Jurkat, Clone E6-1 (cell line): ENCODE data around the gene CREB5.
"Not testable (repeated sequence)": the region's sequence is repeated elsewhere in the genome, so short reads cannot be mapped to it uniquely, and the experiment has no call there.

Source experiments
- DNase-seq: peaks from one replicate; pipeline ENCODE4 v3.0.0-alpha.2; 2011; ENCODE audit warnings: low read depth, low spot score
- H3K4me3 ChIP-seq: 2 replicates; pipeline ENCODE4 v1.5.1; 2011; ENCODE audit warnings: mild to moderate bottlenecking, low read length, control low read depth, moderate library complexity

Gene CREB5

GRCh38 chr7:28800150-28800549 is 387.8 kb downstream of the CREB5 start:
- no peak for DNase-seq

DNA sequence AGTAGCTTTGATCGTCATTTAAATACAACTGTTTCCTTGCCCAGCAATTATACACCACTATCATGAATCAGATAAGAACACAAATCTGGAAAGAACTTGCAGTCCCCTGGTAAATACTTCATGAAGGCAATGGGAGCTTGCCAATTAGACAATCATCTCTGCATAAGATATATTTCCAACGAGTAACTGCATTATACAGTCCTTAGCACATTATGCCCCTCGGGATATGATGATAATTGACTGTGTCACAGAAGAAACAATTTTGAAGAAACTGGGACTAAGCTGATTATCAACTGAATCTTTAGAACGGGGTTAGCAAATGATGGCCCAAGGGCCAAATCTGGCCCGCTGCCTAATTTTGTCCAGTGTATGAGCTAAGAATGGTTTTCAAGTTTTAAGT is 390.1 kb downstream of the CREB5 start:
- no peak for DNase-seq
- no peak overlapping the region for H3K4me3 ChIP-seq

More at GRCh38 chr7:28800150-28800549, 387.8 kb downstream of the CREB5 start:
- H3K4me3 ChIP-seq = no peak overlapping the region

- DNase-seq = no peak
- no peak overlapping the region for H3K4me3 ChIP-seq
These were observed 391.8 kb downstream of the CREB5 start for GRCh38 chr7:28804157-28804556.

- no peak for DNase-seq
- H3K4me3 ChIP-seq = no peak overlapping the region
These were observed 392.7 kb downstream of the CREB5 start for GRCh38 chr7:28804990-28805389.

DNA sequence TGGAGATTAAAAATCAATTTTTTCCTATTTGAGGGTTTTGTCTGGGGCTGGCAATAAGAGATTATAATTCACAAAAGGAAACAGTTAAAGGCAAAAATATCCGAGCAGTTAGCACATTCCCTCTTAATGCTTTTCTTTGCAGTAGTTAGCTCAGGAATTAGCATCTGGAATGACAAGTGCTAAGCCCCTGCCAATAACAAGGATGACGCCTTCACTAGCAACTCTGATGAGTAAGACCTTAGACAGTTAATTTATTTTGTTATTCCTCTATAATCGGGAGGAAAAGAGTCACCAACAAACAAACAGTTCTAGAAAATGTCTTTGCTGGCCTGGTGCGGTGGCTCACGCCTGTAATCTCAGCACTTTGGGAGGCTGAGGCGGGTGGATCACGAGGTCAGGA is 394.5 kb downstream of the CREB5 start:
- no peak for DNase-seq
- no peak overlapping the region for H3K4me3 ChIP-seq

GRCh38 chr7:28807396-28807994 is 395.2 kb downstream of the CREB5 start:
- H3K4me3 ChIP-seq = no peak overlapping the region
- no peak for DNase-seq

DNA sequence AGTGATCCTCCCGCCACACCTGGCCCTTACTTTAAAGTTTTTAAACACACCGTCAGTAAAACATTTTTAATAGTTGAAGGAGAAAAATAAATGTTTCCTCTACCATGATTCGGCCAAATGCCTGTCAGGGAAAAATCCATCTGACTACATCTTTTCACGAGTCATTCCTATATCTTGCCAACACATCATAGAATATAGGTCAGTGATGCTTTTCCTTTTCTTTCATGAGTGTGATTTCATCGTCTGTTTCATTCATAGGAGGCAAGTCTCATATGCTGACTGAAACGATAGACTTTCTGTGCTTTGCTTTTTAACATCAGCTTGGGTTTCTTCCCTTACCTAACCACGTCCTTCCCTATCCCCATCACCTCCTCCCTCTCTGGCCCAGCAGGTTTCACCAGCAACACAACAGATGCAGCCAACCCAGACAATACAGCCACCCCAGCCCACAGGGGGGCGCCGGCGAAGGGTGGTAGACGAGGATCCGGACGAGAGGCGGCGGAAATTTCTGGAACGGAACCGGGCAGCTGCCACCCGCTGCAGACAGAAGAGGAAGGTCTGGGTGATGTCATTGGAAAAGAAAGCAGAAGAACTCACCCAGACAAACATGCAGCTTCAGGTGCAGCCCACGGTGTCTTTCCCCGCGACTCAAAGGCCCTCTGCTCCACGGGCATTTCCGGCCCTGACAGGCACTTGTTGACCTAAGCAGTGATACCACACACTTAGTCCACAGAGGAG is 396.6 kb downstream of the CREB5 start:
- no peak for DNase-seq
- no peak overlapping the region for H3K4me3 ChIP-seq

DNA sequence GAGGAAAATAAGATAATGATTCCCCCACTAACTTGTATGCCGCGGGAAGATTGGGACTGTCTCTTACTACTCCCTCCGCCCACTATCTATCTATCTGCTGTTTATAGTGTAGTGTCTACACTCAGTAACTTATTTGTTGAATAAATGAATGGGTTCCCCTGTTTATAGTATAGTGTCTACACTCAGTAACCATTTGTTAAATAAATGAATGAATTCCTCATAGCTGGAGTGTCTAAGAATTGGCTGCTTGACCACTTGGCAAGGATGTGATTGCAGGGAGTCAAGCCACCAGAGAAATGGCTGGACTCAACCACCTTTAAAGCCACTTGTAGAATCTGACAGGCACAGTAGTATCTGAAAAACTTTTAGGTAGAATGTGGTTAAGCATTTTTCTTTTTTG is 398.7 kb downstream of the CREB5 start:
- DNase-seq = no peak
- H3K4me3 ChIP-seq = no peak overlapping the region

DNA sequence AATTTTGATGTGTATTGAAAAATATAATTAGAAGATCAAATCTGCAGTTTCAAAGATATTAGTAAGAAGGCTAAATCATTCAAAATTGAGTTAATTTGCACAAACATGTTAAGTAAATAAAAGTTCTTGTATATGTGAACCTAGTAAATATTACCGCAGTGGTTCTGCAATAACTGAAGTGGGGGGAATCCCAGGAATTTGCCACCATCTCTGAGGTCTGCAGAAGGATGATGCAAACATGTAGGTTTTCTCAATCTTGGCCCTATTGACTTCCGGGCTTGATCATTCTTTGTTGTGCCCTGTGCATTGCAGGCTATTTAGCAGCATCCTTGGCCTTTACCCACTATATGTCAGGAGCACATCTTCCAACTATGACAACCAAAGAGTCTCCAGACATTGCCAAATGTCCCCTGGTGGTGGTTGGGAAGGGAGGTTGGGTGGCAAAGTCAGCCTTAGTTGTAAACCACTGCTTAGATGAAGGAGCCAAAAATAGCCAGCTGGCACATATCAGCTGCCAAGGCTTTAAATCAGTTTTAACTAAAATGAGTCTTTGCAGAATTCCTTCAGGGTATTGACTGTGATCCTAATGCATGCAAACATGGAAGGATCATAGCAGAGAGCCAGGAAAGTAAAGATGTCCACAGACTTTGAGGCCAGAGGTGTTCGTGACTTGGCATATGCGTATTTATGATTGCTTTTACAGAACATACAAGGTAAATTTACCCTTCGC is 399.5 kb downstream of the CREB5 start:
- H3K4me3 ChIP-seq = no peak overlapping the region
- DNase-seq = no peak

GRCh38 chr7:28812616-28813015 is 400.3 kb downstream of the CREB5 start:
- H3K4me3 ChIP-seq = no peak overlapping the region
- no peak for DNase-seq

- H3K4me3 ChIP-seq = no peak overlapping the region
- DNase-seq = no peak
These were observed 401.1 kb downstream of the CREB5 start for GRCh38 chr7:28813243-28813962.

GRCh38 chr7:28815369-28815927 is 403.1 kb downstream of the CREB5 start:
- no peak for DNase-seq
- H3K4me3 ChIP-seq = no peak overlapping the region

- no peak for DNase-seq
- no peak overlapping the region for H3K4me3 ChIP-seq
These were observed 403.6 kb downstream of the CREB5 start for GRCh38 chr7:28815928-28816373.

- no peak overlapping the region for H3K4me3 ChIP-seq
- DNase-seq = no peak
These were observed 406.7 kb downstream of the CREB5 start for GRCh38 chr7:28818996-28819395.

DNA sequence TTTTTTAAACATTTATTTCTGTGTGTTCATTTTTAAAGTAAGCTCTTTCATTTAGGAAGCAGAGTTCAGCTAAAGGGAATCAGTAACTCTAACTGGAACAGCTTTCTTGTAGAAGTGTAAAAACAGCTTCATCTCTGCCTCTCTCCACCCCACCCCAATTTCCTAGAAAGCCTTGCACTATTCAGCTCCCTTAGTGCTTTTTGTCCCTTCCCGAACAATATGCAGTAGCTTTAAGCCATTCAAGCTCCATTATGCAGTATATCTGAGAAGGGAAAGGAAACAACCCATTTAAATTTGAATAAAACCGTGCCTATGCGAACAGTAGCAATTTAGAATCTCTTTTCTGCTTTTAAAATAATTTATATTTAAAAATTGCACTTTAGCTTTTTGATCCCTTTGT is 411.3 kb downstream of the CREB5 start:
- DNase-seq = no peak
- no peak overlapping the region for H3K4me3 ChIP-seq

DNA sequence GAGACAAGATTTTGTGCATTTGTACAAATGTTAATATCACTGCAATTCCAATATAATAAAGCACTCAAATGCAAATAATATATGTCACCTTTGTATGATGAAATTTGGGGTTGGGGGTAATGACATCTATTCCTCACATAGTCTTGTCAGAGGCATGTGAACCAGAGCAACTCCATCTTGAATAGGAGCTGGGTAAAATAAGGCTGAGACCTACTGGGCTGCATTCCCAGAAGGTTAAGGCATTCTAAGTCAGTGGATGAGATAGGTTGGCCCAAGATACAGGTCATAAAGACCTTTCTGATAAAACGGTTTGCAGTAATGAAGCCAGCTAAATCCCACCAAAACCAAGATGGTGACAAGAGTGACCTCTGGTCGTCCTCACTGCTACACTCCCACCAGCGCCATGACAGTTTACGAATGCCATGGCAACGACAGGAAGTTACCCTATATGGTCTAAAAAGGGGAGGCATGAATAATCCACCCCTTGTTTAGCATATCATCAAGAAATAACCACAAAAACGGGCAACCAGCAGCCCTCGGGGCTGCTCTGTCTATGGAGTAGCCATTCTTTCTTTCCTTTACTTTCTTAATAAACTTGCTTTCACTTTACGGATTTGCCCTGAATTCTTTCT is 413.6 kb downstream of the CREB5 start:
- DNase-seq, H3K4me3 ChIP-seq: not testable (repeated sequence)

DNA sequence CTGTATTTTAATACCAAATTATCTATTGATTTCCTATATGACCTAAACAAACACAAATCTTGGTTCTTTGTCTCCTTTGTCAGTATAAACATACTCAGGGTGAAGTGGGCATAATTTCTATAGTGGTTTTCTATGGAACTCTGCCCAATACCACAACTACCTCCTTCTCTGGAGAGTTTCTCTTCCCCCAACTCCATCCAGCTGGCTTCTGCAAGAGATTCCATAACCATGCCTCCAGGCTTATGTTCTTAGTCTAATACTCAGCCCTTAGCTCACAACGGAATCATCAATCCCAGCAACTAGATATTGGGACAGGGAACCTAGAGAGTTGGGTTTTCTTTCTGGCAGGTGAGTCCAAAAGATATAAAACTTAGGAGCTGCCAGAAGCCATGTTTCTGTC is 418.5 kb downstream of the CREB5 start:
- H3K4me3 ChIP-seq = no peak overlapping the region
- DNase-seq = no peak

- no peak overlapping the region for H3K4me3 ChIP-seq
- no peak for DNase-seq
These were observed 420.4 kb downstream of the CREB5 start for GRCh38 chr7:28832669-28833068.

- DNase-seq = no peak
- H3K4me3 ChIP-seq = no peak overlapping the region
These were observed 423.5 kb downstream of the CREB5 start for GRCh38 chr7:28835800-28836199.
